ENCODE results near the gene SPZ1.

The SPZ1 gene

GRCh38 chr5:80319702-80320101, at the start of gene SPZ1:
SPZ1 (plus strand) TSS chr5:80320002; CDS start chr5:80320216, 214 bp downstream.
- TF ChIP-seq CTCF (conservative IDR thresholded peaks at IDR 0.05), result no peak
- no peak within 1 kb of the TSS for H3K27ac ChIP-seq

- H3K27ac ChIP-seq, result peak overlapping the region; percentile 69
These were observed 49.3 kb upstream of the SPZ1 start for GRCh38 chr5:80270543-80270942.

GRCh38 chr5:80275347-80275746, 44.5 kb upstream of the SPZ1 start:
- no peak overlapping the region for H3K27ac ChIP-seq

GRCh38 chr5:80276186-80276585, 43.6 kb upstream of the SPZ1 start:
- no peak for TF ChIP-seq CTCF (conservative IDR thresholded peaks at IDR 0.05)
- H3K27ac ChIP-seq, result no peak overlapping the region

More at GRCh38 chr5:80275347-80275746, 44.5 kb upstream of the SPZ1 start:
- peak; percentile 55 for TF ChIP-seq CTCF (conservative IDR thresholded peaks at IDR 0.05)

- TF ChIP-seq CTCF (conservative IDR thresholded peaks at IDR 0.05), result no peak
- H3K27ac ChIP-seq, result no peak overlapping the region
These were observed 42.6 kb upstream of the SPZ1 start for GRCh38 chr5:80277191-80277590.

- H3K27ac ChIP-seq, result no peak overlapping the region
- TF ChIP-seq CTCF (conservative IDR thresholded peaks at IDR 0.05), result no peak
These were observed 37.7 kb upstream of the SPZ1 start for GRCh38 chr5:80282054-80282453.

- no peak for TF ChIP-seq CTCF (conservative IDR thresholded peaks at IDR 0.05)
- H3K27ac ChIP-seq, result no peak overlapping the region
These were observed 36.4 kb upstream of the SPZ1 start for GRCh38 chr5:80283360-80283759.

GRCh38 chr5:80284720-80285119, 35.1 kb upstream of the SPZ1 start:
- no peak for TF ChIP-seq CTCF (conservative IDR thresholded peaks at IDR 0.05)
- H3K27ac ChIP-seq, result no peak overlapping the region

Measured in VCaP (cell line).